ENCODE measurements around the gene LRRC7.

DNA sequence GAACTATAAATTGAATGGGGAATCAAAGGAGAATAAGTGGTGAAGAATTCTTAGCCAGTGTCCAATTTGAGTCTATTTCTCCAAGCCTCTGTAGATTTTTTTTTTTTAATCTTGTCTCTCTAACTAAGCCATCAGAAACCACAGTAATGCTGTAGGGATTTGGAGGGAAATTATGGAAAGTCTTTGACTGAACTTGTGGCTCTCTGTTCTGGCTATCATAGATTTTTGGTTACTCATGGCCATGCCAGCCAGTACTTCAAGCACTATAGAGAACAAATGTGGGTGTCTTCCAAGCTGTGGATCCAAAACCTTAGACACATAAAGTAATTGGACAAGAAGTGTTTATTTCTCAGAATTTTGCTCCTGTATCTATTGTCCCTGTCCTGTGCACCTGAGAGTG lies 489.8 kb downstream of the LRRC7 start:
- TF ChIP-seq POLR2A (IDR thresholded peaks at IDR 0.05; ENCODE audit: low read length) (no peak), GATA1 (IDR thresholded peaks at IDR 0.05; ENCODE audit: low read depth, low read length) (no peak)

Data from erythroblast (primary cell).